Ramos (cell line): ENCODE results near the gene NAPEPLD.
"Not testable (repeated sequence)": the region's sequence is repeated elsewhere in the genome, so short reads cannot be mapped to it uniquely, and the experiment has no call there.

Source experiments
- in situ Hi-C: fragments of 300-500 bp; cut with MboI; formaldehyde crosslinking; loops from one replicate; pipeline ENCODE4 v1.14.3; 2022; ENCODE audit warnings: low sequenced_read_pairs; ENCODE audit not compliant: unreplicated experiment

Gene NAPEPLD

DNA sequence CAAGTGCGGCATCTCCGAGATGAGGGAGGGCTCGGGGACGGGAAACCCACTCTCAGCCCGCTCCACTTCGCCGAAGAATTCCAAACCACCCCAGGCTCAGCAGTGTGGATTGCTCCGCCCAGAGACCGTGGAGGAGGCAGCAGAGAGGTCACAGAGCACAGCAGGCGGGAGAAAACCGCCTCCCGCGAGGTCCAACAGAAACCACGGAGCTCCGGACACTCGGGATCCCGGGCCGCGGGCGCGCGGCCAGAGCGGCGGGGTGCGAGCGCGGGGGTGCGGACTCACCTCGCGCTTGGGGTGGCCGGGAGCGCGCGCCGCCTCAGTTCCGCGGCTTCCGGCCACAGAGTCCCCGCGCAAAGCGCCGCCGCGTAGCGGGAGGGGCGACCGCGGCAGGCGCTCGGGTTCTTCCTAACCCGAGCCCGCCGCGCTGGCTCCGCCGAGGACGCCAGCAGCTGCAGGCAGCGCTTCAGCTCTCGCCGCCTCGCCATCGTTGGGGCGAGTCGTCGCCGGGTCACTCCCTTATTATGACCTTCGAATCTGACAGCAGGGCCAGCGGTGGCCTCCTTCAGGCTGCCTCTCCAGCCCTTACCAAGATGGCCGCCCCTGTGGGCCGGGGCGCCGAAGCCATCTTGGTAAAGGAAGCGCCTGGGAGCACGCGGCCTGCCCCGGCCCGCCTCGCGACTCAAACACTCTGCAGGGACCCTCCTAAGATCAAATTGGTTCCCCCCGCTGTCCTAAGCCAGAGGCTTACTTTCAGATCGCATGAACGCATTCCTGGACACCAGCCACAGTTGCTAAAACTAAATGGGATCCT lies at the start of gene NAPEPLD:
Gene NAPEPLD (minus strand): TSS at position 106 of the 814 bp plus-strand sequence. CDS start 20,323 bp downstream, outside the sequence.
- in situ Hi-C loops = no loop called here

DNA sequence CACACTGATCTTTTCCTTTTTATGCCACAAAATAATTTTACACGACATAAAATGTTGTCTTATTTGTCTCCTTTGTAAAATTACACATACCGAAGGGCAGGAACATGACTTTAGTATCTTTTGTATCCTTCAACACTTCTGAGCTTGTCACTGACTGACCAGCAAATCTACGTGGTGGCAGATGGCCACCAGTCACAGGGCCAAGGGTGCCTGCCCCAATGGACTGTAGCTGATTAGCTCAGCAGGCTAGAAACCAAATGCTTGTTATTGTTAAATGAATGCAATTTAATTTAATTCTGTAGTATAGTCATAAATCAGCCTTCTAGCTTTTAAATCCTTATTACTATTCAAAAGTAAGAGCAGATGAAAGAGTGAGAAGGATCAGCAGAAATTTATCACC lies 49.2 kb upstream of the NAPEPLD start:
- in situ Hi-C loops = not testable (repeated sequence)

DNA sequence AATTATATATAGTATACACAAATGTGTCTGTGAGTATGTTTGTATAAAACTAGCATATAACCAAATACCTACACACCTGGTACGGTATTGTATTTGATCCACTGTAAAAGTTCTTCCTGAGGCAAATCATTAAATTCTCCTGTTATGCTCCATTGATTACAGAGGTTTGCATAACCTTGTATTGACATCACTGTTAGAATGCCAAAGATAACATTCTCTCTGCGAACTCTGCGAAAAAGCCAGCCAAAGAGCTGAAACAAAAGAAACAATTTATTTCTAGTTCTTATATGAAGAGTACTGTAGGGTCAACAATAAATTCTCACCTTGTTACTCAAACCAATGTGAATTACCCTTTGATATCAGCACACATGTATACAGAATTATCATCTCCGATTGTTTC lies 46.5 kb upstream of the NAPEPLD start:
- in situ Hi-C loops = not testable (repeated sequence)

DNA sequence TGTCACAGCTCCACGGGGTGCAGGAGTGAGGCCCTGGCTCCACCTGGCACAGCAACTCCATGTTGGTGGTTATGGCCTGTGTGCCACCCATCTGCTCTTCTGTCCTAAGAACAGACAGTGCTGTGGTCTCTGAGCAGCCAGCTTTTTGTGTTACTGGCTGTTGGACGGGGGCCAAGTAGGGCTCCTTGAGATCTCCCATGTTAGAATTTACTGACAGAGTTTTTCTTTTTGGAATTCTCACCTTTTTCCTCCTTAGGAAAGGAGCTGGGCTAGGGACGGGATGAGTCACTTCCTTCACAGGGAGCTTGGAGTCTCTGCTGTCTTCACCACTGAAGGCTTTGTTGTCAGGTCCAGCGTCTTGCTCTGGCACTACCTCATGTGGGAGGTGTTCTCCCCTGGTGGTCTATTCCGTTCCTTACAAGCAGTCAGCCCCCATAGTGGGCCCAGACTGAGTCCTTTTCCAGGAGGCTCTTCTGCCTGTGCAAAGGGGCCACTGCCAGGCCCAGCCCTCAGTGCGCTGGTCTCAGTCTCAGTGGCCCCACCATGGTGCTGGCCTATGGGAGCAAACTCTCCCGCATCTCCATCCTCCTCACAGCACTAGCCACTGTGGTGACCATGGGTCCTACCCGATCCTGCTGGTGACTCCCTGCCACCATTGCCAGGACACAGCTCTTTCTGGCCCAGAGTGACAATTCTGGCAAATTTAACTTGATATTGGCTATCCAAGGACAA lies 23.7 kb upstream of the NAPEPLD start:
- in situ Hi-C loops = not testable (repeated sequence)

DNA sequence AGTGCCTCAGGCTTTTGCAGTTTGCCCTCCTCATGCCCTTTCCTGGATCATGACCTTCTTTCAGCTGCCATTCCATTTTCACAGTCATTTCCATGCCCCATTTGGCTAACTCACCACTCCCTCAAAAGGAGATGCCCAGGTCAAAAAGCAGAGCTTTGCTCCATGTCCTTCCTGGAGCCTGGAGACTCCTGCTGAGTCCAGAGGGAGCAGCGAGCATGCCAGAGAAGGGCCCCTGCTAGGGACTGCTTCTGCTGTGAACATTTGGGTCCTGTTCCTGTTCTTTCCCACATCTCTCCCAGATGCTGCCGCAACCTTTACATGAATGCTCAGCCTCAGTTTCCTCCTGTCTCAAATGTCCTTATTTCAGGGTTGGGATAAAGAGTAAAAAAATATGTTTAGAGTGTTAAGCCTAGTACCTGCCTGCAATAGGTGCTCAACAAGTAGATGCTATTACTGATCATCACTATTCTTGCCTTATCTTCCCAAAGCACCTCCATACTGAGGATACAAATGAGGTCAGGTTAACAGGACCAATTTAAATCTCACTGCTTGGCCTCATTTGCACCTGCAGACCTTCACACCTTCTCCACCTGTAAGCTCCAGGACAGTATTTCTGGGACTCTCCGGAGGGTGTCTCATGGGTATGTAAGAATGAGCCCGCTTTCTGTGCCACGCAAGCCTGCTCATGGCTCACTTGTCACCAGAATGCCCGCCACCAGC lies 23.0 kb upstream of the NAPEPLD start:
- in situ Hi-C loops = not testable (repeated sequence)

DNA sequence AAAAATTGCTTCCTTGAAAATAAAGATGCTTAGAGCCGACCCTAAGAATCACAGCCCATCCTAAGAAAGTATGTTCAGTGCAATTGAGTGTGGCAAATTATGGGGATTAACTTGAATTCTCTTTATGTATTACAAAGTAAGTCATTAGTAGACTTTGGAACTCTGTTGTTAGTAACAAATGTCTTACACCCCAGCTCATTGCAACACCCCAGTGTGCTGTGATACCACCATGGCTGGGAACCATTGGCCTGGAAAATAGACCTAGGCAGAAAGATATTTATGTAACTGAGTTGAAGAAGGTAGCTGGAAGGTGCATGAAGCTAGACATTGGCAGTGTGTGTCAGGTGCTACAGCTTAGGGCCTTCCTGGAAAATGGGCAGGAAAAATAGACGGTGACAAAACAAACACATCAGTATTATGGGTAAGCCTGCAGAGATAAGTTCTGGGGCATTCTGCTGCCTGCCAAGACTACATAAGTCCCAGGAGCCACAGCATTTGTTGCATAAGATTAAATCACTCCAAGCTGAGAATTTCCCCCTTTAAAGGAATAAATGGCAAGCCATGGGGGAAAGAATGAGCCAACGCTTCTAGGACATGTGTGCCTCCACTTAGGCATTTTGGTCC lies 18.1 kb upstream of the NAPEPLD start:
- in situ Hi-C loops = not testable (repeated sequence)

DNA sequence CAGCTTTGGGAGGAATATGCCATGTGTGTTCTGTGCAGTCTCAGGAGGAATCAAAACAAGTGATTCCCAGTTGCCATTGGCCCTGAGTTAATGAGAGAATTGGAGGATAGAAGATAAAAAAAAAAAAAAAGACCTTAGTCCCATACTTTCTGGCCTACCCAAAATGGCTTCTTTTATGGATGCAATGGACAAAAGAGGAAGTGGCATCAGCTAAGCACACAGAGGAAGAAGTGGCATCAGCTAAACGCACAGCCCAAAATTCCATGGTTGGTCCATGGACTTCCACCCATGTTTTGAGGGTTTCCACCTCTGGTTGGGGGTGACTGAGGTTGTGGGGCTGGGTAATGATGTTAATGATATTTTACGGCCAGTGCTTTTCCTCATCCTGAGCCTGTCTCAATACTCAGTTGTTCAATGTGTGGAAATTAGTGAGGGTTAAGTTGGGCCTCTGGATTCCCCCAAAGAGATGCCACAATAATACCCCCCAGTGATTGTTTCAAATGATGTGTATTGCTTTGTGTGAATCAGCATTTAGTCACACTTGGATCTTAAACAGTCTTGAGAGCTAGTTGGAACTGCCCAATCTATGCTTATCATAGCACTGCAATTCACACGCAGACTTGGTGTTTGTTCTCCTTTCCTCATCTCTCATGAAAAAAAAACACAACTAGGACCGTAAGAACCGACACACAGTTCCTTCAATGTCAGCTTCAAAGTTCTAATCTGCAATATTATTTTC lies 14.4 kb upstream of the NAPEPLD start:
- in situ Hi-C loops = not testable (repeated sequence)

DNA sequence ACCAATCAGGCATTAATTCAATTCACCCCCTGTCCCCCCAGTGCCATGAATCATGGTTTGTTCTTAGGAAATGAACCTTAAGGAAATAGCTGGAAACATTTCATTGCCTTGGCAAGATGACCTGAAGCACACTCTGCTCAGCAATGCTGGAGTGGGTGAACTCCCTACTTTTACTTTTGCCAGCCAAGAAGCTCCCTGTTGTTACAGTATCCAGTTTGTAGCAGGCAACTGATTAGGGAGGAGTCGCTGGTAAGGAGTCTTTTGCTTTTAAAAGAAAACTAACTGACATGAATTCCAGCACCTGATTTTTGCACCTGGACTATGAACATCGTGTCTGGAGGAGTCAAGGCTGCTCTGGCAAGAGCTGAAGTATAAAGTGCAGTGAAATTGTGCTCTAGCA lies 13.7 kb upstream of the NAPEPLD start:
- in situ Hi-C loops = not testable (repeated sequence)

DNA sequence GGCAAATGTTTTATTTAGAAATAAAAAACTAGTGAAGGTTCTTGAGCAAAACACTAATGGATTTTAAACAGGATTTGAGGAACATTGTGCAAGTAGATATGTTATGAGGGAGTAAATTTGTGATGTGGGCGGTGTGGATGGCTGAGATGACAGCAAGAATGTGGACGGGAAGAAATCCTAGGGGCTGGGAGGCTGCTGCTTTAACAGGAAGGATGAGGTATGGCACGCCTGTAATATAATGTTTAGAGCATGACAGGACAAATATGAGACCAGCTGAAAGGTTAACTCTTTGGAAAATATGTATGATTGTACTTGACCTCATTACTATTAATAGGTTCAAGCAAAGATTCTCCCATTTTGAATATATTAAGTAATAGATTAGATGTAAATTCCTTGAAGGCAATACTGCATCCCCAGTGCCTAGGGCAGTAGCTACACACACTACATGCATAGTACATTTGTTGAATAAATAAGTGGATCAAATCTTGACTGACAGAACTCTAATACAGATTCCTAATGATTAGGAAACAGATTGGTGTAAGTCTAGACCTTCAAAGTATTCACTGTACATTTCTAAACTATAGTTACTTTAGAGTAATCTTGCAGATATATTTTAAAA lies 13.2 kb upstream of the NAPEPLD start:
- in situ Hi-C loops = not testable (repeated sequence)

DNA sequence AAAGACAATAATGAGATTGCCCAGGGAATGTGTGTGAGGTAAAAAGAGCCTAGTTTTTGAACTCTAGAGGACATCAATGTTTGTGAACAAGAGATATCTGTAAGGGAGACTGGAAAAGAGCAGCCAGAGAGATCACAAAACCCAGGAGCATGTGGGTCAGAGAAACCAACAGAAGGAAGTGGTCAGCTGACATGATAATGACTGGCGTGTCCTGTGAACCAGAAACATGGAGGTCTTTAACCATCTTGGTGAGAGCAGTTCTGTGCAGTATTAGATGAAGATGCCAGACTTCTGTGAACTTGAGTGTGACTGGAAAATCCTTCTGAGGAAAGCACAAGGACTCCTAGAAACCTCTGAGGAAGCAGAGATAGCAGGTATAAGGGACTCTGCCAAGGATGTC lies 10.2 kb upstream of the NAPEPLD start:
- in situ Hi-C loops = not testable (repeated sequence)

DNA sequence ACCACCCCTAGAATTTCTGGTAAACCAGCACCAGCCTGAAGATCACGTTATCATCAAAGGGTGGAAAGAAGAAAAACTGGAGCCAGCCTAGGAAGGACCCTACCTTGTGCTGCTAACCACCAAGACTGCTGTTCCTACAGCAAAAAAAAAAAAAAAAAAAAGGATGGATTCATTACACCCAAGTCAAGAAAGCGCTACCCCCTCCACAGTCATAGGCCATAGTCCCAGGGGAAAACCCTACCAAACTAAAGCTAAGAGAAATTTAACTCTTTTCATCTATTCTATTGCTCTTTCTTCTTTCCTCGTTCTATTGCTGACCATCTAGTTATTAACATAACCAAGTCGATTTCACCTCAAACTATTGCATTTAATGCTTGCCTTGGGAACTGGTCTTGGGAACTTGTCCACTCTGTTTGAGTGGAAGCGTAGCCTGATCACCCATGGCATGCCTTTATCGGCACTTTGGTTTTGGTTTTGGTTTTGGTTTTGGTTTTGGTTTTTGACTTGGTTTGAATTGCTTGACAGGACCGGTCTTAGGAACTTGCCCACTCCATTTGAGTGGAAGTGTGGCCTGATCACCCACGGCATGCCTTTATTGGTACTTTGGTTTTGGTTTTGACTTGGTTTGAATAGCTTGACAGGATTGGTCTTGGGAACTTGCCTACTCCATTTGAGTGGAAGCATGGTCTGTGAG lies 6.6 kb upstream of the NAPEPLD start:
- in situ Hi-C loops = not testable (repeated sequence)

DNA sequence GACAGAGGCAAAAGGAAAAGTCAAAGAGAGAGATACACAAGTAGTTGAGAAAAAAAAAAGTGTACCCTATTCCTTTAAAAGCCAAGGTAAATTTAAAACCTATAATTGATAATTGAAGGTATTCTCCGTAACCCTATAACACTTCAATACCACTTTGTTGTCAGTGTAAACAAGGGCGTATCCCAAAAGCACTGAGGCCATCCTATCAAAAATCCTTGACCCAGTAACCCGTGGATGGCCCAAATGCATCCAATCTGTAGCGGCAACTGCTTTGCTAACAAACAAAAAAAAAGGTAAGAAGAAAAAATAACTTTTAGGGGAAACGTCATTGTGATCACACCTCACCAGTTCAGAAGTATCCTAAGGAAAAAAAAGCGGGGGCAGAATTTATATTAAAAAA lies 5.1 kb upstream of the NAPEPLD start:
- in situ Hi-C loops = no loop called here

DNA sequence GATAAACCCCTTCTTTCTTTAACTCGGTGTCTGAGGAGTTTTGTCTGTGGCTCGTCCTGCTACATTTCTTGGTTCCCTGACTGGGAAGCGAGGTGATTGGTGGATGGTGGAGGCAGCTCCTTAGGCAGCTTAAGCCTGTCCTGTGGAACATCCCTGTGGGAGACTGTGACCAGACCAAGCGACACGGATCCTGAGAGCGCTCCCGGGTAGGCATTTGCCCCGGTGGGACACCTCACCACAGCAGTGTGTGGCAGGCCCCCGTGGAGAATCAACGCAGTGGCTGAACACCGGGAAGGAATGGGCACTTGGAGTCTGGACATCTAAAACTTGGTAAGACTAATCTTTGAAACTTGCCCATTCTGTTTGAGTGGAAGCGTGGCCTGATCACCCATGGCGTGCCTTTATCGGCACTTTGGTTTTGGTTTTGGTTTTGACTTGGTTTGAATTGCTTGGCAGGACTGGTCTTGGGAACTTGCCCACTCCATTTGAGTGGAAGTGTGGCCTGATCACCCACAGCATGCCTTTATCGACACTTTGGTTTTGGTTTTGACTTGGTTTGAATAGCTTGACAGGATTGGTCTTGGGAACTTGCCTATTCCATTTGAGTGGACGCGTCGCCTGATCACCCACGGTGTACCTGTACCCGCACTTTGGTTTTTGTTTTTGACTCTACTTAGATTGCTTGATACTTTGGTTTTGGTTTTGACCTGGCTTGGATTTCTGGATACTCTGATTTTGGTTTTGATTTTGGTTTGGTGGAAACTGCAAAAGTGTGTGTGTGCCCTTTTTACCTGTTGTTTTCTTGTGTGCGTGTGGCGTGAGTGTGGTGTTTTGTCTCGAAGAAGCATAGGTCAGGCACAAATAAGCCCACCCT lies 4.1 kb upstream of the NAPEPLD start:
- in situ Hi-C loops = not testable (repeated sequence)

DNA sequence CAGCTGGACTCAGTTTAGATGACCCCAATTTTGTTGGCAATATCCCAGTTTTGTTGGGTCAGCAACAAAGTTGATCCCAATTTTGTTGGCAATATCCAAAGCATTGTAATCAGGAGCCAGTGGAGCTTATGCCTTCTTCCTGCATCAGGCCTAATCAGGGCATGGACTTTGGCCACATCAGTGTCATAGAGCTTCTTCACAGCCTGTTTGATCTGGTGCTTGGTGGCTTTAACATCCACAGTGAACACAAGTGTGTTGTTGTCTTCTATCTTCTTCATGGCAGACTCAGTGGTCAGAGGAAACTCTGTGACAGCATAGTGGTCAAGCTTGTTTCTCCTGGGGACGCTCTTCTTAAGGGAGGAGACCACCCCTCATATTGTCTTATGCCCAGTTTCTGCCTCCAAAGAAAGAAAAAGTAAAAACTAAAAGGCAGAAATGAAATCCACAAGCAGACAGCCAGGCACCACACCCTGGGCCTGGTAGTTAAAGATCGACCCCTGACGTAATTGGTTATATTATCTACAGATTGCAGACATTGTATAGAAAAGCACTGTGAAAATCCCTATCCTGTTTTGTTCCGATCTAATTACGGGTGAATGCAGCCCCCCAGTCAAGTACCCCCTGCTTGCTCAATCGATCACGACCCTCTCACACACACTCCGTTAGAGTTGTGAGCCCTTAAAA lies 3.2 kb upstream of the NAPEPLD start:
- in situ Hi-C loops = not testable (repeated sequence)

DNA sequence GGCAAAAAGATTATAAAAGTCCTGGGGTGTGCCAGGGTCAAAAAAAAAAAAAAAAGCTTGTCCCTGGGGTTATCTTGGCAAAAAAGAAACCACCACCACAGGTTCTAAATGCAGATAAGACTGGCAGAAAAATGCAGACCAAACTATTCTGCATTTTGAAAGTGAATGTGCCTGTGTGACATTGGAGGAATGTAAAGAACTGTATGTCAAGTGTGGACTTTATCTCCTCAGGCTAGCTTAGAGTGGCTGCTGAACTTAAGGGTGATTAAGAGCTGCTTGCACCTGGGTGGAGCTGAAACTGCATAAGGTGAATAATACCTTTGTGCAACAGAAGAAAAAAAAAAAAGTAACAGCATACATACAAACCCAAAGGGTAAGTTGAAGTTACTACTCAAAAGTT lies 1.3 kb upstream of the NAPEPLD start:
- in situ Hi-C loops = no loop called here

DNA sequence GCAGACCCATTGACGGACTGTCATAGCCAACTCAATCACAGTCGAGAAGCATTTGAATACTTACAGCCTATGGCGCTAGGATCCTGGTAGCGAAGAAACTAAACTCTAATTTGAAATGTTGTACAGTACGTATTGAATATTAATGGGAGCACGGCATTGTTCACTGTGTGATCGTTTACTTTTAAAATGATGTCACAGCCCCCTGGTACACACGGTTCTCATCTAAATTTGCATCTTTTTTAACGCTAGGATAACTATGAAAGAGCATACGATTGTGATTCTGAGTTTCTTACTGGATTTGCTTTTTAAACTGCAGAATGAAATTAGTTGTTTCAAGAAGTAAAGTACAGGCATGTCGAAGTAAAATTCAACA lies 895 bp upstream of the NAPEPLD start:
- in situ Hi-C loops = no loop called here
